Activated naive CD4-positive, alpha-beta T cell treated with anti-CD3 and anti-CD28 coated beads, Interleukin-2, amount 50 U/mL, for 72 hours (primary cell): ENCODE results near the gene RTKN. TPM values are rescaled to one million over a fixed set of nuclear protein-coding genes. Genes with fewer than 3 reads are reported as not detected.
"Not testable (repeated sequence)": the region's sequence is repeated elsewhere in the genome, so short reads cannot be mapped to it uniquely, and the experiment has no call there.

Source experiments
- ATAC-seq, 2 donors: fragments of 150-1000 bp; cut with Tn5 transposase; 2 replicates each; pipeline ENCODE4 v1.10.0; 2021; ENCODE audit warnings: mild to moderate bottlenecking in 2 of 2, moderate library complexity in 2 of 2
- DNase-seq, 2 donors: peaks; one replicate each; pipeline ENCODE4 v3.0.0; 2021 to 2022; ENCODE audit warnings: low spot score in 2 of 2
- H3K27ac Mint-ChIP-seq, 2 donors: one replicate each; pipeline ENCODE4 v1.8.0; 2022; ENCODE audit warnings: mild to moderate bottlenecking in 2 of 2, mixed read lengths in 2 of 2
- H3K36me3 Mint-ChIP-seq, 2 donors: one replicate each; pipeline ENCODE4 v1.8.0; 2022; ENCODE audit warnings: mixed read lengths in 2 of 2
- H3K9me3 Mint-ChIP-seq, 2 donors: one replicate each; pipeline ENCODE4 v1.8.0; 2022; ENCODE audit warnings: mixed read lengths in 2 of 2
- total RNA-seq, 2 donors: library from RNA; stranded (reverse); gene quantifications; one replicate each; pipeline ENCODE4 v1.2.3, GENCODE V29; 2022

The RTKN gene, protein sequence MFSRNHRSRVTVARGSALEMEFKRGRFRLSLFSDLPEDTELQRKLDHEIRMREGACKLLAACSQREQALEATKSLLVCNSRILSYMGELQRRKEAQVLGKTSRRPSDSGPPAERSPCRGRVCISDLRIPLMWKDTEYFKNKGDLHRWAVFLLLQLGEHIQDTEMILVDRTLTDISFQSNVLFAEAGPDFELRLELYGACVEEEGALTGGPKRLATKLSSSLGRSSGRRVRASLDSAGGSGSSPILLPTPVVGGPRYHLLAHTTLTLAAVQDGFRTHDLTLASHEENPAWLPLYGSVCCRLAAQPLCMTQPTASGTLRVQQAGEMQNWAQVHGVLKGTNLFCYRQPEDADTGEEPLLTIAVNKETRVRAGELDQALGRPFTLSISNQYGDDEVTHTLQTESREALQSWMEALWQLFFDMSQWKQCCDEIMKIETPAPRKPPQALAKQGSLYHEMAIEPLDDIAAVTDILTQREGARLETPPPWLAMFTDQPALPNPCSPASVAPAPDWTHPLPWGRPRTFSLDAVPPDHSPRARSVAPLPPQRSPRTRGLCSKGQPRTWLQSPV
- total RNA-seq = 1 to 10 TPM in 1 of 2 donors, under 1 TPM in 1; 0.91 to 4.6 TPM

DNA sequence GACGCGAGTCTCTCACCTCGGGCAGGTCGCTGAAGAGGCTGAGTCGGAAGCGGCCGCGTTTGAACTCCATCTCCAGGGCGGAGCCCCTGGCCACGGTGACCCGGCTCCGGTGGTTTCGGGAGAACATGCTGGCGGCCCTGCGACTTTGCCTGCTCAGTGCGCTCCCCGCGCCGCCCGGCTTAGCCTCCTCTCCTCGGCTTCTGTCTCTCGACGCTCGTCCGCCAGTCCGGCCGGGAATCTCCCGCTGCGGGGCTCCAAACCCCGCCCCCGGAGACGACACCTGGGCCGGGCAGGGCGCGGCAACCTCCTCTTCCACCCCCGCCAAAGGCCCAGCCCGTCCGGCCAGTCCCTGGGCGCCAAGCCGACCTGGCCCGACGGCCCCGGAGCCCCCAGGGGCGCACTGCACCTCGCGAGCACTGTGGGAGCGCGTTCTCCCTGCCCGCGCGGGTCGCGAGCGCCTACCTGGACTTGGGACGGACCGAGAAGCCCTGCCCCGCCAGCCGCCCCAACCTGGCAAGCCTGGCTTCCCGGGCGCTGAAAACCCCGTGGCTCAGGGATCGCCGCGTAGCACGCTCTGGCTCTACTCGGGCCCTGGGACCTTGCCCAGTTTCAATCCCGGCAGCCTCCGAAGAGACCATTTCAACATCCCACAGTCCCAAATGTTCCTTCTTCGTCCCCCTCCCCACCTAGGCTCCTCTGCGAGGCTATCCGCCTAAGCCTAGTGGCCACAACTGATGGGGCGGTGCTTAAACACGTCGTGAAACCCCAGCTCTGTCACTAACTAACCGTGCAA is at the start of gene RTKN:
RTKN (minus strand) TSS at position 248 of the 793 bp plus-strand sequence; CDS start at position 127, 121 bp downstream.
- Mint-ChIP-seq H3K27ac (peak within 1 kb of the TSS in 1 of 2 donors; percentile 14), H3K36me3 (peaks cover 0 to 5% of the 10 kb centered on the region in 2 donors), H3K9me3 (no peaks in the 10 kb centered on the region)
- DNase-seq (no peak), ATAC-seq (peak; percentile 47 to 86)

DNA sequence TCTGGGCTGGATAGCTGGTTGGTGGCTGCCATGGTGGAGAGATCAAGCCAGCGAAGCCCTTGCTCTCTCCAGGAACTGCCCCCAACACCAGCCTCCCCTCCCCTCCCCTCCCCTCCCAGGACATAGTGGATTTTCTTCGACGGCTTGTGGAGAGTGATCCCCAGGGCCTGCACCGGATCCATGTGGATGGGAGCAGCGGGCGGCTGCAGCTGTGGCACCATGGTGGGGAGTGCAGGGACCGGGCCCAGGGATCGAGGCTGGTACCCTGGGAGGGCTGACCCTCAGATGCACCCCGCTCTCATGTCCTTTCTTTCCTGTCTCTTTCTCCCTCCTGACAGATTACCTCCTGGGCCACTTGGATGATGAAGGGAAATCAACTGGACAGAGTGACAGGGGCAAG is 48.2 kb upstream of the RTKN start:
- H3K9me3 Mint-ChIP-seq = no peaks in the 10 kb centered on the region
- no peak for ATAC-seq
- no peak for DNase-seq
- peaks cover 11 to 27% of the 10 kb centered on the region in 2 donors for H3K36me3 Mint-ChIP-seq
- H3K27ac Mint-ChIP-seq = peak overlapping the region in 1 of 2 donors; percentile 29

DNA sequence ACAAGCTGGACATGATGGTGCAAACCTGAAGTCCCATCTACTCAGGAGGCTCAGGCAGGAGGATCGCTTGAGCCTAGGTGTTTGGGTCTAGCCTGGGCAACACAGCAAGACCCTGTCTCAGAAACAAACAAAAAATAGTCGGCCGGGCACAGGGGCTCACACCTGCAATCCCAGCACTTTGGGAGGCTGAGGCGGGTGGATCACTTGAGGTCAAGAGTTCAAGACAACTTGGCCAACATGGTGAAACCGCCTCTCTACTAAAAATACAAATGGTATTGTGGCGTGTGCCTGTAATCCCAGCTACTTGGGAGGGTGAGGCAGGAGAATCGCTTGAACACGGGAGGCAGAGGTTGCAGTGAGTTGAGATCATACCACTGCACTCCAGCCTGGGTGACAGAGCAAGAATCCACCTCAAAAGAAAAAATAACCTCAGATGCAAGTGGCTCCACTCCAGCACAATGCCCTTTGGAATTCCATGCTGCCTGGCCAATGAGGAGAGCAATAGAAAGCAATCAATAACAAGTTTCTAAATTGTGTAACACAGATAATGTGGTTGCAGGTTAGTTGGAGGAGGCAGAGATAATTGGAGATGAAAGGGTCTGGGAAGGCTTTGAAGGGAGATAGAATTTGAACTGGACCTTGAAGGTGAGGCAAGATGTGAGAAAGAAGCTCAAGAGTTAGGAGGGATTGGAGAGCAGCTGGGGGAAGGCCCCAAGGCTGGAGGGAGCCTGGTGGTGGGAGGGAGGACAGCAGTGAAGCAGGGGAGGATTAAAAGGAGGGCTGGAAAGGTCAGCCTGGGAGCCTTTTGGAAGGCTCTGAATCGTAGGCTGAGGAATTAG is 47.1 kb upstream of the RTKN start:
- H3K9me3 Mint-ChIP-seq = no peaks in the 10 kb centered on the region
- H3K36me3 Mint-ChIP-seq = peaks cover 8 to 23% of the 10 kb centered on the region in 2 donors
- no peak for DNase-seq
- H3K27ac Mint-ChIP-seq = peak overlapping the region; percentile 12 to 29
- ATAC-seq = no peak

DNA sequence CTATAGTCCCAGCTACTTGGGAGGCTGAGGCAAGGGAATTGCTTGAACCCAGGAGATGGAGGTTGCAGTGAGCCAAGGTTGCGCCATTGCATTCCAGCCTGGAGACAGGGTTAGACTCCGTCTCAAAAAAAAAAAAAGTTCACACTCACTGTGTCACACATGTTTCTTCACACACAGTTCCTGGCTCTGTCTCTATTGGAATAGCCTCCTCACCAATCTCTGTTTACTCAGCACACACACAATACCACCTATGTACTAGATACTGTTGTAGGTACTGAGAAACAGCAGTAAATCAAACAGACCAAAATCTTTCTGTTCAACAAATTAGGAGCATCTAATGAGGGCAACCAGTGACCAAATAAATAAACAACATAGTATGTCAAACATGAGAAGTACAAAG is 44.4 kb upstream of the RTKN start:
- Mint-ChIP-seq H3K9me3 (no peaks in the 10 kb centered on the region), H3K27ac (no peak overlapping the region), H3K36me3 (peaks cover 10 to 26% of the 10 kb centered on the region in 2 donors)
- DNase-seq (no peak), ATAC-seq (no peak)

DNA sequence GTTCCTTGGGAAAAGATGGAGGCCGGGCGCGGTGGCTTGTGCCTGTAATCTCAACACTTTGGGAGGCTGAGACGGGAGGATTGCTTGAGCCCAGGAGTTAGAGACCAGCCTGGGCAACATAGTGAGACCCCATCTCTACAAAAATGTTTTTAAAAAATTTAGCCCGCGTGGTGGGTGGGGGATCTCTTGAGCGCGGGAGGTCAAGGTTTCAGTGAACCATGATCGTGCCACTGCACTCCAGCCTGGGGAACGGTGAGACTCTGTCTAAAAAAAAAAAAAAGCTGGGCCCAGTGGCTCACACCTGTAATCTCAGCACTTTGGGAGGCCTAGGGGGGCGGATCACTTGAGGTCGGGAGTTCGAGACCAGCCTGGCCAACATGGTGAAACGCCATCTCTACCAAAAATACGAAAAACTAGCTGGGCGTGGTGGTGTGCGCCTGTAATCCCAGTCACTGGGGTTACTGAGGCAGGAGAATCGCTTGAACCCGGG is 42.0 kb upstream of the RTKN start:
- Mint-ChIP-seq H3K27ac (peak overlapping the region; percentile 87 to 97), H3K36me3 (peaks cover 18 to 24% of the 10 kb centered on the region in 2 donors)
- not testable (repeated sequence) for H3K9me3 Mint-ChIP-seq, ATAC-seq, DNase-seq

DNA sequence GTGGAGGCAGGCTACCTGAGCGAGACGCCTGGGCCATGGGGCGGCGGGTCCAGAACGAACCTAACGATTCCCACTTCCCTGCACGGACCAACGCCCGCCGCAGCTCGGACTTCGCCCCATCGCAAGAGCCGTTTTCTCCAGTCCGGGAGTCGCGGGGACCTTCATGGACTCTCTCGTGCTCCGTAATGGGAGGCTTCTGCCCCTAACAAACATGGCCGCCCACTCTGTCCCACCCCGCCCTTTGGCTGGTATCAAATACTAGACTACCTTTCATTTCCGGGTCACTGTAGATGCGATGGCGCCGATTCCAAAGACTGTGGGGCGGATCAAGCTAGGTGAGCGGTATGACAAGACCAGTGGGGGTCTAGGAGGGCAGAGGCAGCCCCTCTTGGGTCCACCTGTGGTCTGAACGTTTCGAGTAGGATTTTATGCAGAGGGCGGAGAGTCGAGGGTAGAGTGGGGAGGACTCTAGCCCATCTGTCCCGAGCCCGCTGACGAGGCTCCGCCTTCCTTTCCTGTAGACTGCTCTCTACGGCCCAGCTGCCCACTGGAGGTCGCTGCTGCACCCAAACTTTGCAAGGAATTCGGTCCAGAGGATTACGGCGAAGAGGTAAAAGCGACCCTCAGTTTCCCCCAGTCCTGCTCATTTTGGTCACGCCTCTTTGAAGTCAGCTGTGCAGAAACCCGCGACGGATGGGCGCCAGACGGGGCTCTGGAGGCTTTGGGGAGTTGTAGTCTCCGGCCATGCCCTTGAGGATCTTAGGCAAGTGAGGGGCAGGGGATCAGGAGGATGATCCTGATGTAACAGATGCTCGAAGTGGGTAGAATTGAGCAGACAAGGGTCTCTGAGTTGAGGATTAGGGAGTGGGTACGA is 41.3 kb upstream of the RTKN start, which contains the start of the genes CCDC142 and TTC31:
CCDC142 (minus strand) TSS at position 198 of the 874 bp plus-strand sequence; CDS start at position 37, 161 bp downstream.
TTC31 (plus strand) TSS at position 281 of the 874 bp plus-strand sequence; CDS start at position 296, 15 bp downstream.
- H3K9me3 Mint-ChIP-seq = no peaks in the 10 kb centered on the region
- peak; percentile 89 to 93 for DNase-seq
- H3K27ac Mint-ChIP-seq = peak within 1 kb of the TSS; percentile 87 to 97
- ATAC-seq = peak; percentile 93 to 94
- H3K36me3 Mint-ChIP-seq = peaks cover 17 to 24% of the 10 kb centered on the region in 2 donors

DNA sequence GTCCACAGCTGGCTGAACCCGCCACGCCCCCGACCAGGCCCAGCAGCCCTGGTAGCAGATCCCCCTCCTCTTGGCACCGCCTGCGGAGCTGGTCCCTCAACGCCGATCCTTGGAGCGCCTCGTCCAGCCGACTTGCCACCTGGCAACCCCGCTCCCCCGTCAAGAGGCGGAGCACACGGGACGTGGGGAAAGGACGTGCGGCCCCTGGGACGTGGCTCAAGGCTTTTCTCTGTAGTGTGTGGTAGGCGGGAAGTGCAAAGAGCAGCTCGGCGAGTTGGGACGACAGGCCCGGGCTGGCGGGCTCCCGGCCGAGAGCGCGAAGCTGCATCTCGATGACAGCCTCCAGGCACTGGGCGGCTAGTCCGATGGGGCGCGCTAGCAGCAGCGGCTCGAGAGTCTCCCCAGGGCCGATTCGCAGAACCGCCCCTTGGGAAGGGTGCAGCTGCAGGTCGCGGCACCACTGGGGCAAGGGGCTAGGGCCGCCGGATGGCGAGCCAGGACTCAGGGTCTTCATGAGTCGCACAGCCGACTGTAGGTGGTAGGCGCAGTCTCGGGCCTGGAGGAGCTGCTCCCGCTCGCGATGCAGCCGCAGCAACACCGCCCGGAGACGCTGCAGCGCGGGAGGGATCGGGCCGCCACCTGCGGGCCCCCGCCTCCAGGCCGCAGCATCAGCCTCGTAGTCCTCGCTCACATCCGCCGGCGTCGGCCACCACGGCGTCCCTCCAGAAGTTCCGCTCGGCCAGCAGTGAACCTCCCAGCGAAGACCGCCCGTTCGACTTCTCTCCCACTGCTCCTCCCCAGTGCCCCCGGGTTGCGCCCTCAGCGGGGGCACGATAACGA is 40.4 kb upstream of the RTKN start:
- H3K9me3 Mint-ChIP-seq = no peaks in the 10 kb centered on the region
- DNase-seq (peak in 1 of 2 donors; percentile 61), ATAC-seq (peak; percentile 57)
- peaks cover 17 to 24% of the 10 kb centered on the region in 2 donors for H3K36me3 Mint-ChIP-seq
- peak overlapping the region; percentile 87 to 97 for H3K27ac Mint-ChIP-seq

DNA sequence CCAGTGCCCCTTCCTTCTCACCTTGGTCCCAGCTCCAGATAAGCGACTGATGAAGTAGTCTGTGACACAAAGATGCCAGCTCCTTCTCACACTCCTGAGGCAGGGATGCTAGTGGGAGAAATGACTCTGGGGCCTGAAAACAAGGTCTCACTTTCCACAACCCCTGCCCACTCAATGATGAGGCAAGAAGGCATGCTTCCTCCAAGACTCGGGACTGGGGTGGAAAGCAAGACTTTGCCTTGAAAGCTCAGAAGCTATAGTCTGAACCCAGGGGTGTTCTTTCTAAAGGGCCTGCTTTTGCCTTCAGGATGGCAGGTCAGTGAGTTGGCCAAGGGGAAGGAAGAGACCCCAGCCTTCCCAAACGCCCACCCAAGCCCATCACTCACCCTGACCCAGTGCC is 39.7 kb upstream of the RTKN start:
- DNase-seq = no peak
- H3K36me3 Mint-ChIP-seq = peaks cover 17 to 24% of the 10 kb centered on the region in 2 donors

DNA sequence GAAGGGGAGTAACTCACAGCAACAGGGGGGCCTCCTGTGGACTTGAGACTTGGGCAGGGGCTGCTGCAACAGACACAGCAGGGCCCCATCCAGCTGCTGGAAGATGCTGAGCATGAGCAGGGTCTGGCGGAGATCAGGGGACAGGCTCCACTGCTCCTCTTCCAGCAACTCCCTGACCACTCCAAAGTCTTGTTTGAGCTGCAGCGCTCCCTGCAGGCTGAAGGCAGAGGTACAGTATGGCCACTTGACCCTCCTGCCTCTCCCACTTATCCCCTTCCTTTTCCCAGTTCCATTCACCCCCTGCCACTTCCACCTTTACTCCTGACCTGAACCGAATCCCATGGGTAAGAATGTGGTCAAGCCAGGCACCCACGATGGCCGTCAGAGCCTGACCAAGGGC is 33.2 kb upstream of the RTKN start:
- no peak for ATAC-seq
- Mint-ChIP-seq H3K36me3 (peaks cover 23 to 30% of the 10 kb centered on the region in 2 donors), H3K9me3 (no peaks in the 10 kb centered on the region)

More for the DNA sequence above, 39.7 kb upstream of the RTKN start:
- Mint-ChIP-seq H3K9me3 (no peaks in the 10 kb centered on the region), H3K27ac (peak overlapping the region in 1 of 2 donors; percentile 87)
- ATAC-seq = no peak

DNA sequence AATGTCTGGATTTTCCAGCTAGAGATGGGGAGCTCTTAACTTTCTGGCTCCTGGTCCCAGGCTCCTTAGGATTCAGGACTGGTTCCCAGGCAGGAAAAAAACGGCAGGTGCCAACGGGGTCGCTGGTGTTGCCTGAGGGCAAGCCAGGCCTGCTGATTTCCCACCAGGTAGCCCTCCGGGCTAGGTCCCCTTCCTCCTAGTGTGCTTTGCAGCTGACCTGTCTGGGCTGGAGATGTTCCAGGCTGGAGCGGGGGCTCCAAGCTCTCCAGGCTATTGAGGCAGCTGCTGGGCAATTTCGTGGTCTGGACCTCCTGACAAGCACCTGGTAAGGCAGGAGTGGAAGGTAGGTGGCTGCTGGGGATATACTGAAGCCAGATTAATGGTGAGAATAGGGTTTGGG is 32.7 kb upstream of the RTKN start:
- no peak for ATAC-seq
- Mint-ChIP-seq H3K27ac (peak overlapping the region in 1 of 2 donors; percentile 36), H3K36me3 (peaks cover 20 to 30% of the 10 kb centered on the region in 2 donors), H3K9me3 (no peaks in the 10 kb centered on the region)
- DNase-seq = no peak

More for the DNA sequence above, 33.2 kb upstream of the RTKN start:
- DNase-seq = no peak
- H3K27ac Mint-ChIP-seq = no peak overlapping the region

DNA sequence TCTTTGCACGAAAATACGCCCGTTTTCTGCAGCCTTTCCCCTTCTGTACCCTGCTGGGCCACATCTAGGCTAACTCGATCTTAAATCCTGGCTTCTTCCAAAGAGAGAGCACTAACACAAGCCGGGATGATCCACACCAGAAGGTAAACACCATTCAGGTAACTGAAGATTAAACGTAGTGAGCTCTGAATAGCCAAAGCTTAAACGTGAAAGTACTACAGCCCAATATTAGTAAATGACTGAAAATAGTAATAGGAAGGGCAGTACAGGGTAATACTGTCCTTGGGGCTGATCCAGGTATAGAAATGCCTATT is 31.2 kb upstream of the RTKN start:
- DNase-seq (no peak), ATAC-seq (no peak)
- H3K27ac Mint-ChIP-seq = peak overlapping the region; percentile 97 to 98
- H3K9me3 Mint-ChIP-seq = no peaks in the 10 kb centered on the region
- peaks cover 20 to 30% of the 10 kb centered on the region in 2 donors for H3K36me3 Mint-ChIP-seq

DNA sequence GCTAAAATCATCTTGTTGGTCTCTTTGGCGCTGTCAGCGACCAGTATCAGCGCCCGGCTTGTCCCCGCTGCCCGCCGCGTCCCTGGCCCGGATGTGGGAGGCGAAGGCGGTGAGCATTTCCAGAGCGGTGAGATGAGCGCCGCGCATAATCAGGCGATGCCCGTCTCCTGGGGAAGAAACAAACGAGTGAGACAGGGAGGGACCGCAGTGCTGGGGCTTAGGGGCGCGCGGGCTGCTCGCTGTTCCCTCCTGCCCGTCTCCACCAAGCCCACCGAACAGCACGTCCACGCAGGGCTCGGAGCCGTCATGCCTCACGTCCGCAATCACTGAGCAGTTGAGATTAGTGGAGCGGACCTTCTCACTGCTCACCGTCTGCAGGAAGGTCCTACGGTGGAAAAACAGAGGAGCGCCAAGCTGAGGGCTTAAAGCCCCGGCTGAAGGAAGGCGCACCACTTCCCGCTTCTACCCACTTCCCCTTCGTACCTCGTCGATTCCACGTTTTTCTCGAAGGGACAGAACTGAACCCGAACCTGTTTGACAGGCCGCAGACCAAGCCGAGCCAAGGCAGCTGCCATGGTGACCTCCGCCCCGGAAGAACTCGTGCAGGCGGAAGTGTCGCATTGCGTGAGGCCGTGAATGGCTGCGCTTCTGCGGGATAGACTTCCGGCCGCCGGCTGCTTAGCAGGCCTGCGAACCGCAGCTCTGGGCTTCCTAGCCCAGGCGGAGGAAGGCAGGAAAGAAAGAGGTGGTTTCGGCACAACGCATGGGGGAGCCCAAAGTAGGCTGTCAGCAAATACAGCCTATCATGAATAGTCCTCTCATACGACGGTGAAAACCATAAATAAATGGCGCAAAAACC is 30.6 kb upstream of the RTKN start, which contains the start of gene MRPL53:
MRPL53 (minus strand) TSS at position 595 of the 859 bp plus-strand sequence; CDS start at position 575, 20 bp downstream.
- Mint-ChIP-seq H3K36me3 (peaks cover 20 to 30% of the 10 kb centered on the region in 2 donors), H3K27ac (peak within 1 kb of the TSS; percentile 97 to 98), H3K9me3 (no peaks in the 10 kb centered on the region)
- DNase-seq (peak; percentile 95 to 96), ATAC-seq (peak; percentile 95 to 97)

DNA sequence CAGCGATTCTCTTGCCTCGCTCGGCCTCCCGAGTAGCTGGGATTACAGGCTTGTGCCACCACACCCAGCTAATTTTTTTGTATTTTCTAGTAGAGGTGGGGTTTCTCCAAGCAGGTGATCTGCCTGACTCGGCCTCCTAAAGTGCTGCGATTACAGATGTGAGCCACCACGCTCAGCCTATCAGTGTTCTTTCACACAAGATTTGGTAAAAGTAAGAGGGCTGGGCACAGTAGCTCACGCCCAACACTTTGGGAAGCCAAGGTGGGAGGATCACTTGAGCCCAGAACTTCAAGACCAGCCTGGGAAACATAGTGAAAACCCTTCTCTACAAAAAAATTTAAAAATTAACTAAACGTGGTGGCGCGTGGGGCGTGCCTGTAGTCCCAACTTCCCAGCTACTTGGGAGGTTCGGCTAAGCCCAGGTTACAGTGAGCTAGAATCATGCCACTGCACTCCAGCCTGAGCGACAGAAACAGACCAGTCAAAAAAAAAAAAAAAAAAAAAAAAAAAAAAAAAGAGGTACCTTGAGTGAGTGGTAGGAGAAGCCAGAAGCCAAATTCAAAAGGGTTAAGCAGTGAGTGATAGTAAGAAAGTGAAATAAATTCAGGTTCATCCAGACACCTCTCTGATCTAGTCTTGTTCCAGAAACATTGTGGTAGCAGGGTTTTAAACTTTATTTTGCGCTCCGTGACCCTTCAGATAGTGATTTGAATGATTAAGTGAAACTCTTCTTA is 29.8 kb upstream of the RTKN start:
- no peaks in the 10 kb centered on the region for H3K9me3 Mint-ChIP-seq
- DNase-seq = no peak
- peak overlapping the region; percentile 97 to 98 for H3K27ac Mint-ChIP-seq
- ATAC-seq = peak in 1 of 2 donors; percentile 16
- peaks cover 20 to 30% of the 10 kb centered on the region in 2 donors for H3K36me3 Mint-ChIP-seq
